Stomach smooth muscle (tissue), 2 donors: Measurements from ENCODE around the gene WFS1.
A peak's percentile ranks its signal among the peaks of the same experiment; 100 is the strongest.

Experiments
- H3K27ac ChIP-seq: one replicate; pipeline ENCODE4 v1.7.0; 2013; ENCODE audit warnings: mild to moderate bottlenecking, low read length, inconsistent platforms
- H3K27me3 ChIP-seq, 2 donors: one replicate each; pipeline ENCODE4 v1.7.0; 2013; ENCODE audit warnings: low read length in 2 of 2; ENCODE audit not compliant: insufficient read depth in 2 of 2, control insufficient read depth in 1 of 2
- H3K36me3 ChIP-seq, 2 donors: one replicate each; pipeline ENCODE4 v1.7.0; 2013; ENCODE audit warnings: low read length in 2 of 2; ENCODE audit not compliant: control insufficient read depth in 2 of 2, insufficient read depth in 2 of 2
- H3K4me1 ChIP-seq: one replicate; pipeline ENCODE4 v1.7.0; 2013; ENCODE audit warnings: low read length; ENCODE audit not compliant: control insufficient read depth, insufficient read depth
- H3K4me3 ChIP-seq, 2 donors: one replicate each; pipeline ENCODE4 v1.7.0; 2013; ENCODE audit warnings: low read length in 2 of 2
- H3K9ac ChIP-seq, 2 donors: one replicate each; pipeline ENCODE4 v1.7.0; 2013; ENCODE audit warnings: low read length in 2 of 2, mild to moderate bottlenecking in 1 of 2
- H3K9me3 ChIP-seq, 2 donors: one replicate each; pipeline ENCODE4 v1.7.0; 2013; ENCODE audit warnings: low read length in 2 of 2; ENCODE audit not compliant: control insufficient read depth in 2 of 2
- donor health status: healthy.
- donor health status: Pancreatic carcinoma.

WFS1 gene

DNA sequence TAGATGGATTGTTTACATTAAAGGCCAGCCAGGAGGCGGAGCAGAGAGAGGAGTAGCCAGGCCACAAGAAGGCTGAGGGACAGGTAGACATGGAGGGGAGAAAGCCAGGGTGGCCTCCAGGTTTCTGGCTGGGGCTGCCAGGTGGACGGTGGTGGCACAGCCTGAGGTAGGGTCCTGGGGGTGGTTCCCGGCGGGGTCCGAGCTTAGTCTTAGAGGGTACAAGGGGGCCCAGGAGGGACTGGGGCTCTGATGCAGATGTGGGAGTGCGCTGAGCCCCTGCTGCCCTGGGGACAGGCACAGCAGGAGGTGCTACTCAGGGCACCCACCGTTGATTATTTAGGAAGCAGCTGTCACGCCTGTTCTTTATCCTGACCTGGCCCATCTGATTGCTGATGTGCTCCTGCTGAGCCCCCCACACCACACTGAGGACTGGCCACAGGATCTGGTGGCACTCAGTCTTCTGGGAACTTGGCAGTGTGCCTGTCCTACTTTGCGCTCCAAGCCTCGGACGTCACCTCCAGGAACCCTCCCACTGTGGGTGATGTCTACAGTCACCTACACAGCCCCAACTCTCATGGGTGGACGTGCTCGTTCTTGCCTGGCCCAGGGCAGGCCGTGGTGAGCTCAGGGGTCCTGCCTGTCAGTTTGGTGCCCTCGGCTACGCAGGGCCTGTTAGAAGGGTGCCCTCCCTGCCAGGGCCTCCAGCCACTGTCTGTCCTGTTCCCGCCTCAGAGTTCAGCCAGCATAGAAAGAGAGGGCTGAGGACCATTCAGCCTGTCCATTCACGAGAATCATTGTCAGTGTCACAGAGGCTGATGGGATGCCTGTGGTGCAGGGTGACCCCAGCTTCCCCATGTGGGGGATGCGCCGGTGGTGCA is 12.0 kb downstream of the WFS1 start:
- H3K4me3 ChIP-seq = peak overlapping the region in 1 of 2 donors; percentile 47
- peaks cover 49% of the 10 kb centered on the region for H3K4me1 ChIP-seq
- no peaks in the 10 kb centered on the region for H3K9me3 ChIP-seq
- peaks cover 15 to 22% of the 10 kb centered on the region in 2 donors for H3K36me3 ChIP-seq
- H3K9ac ChIP-seq = peak overlapping the region; percentile 14 to 69
- H3K27ac ChIP-seq = peak overlapping the region; percentile 92
- H3K27me3 ChIP-seq = no peaks in the 10 kb centered on the region

DNA sequence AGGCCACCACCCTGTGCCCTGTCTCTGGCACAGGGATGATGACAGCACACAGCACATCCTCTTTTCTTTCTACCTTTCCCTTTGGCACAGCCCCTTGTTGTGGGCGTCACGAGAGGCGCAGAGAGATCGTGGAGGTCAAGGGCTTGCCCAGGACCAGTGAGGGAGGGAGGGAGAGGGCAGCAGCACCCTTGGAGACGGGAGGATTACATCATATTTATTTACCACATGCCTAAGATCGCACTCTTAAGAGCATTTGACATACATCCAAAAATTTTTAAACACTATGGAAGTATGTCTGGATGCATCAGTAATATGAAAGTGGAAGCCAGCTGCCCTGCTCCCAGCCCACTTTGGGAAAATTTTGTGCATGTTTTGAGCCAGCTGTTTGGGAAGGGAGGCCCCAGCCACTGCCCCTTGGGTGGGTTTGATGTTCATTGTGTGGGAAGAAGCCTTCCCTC is 12.7 kb downstream of the WFS1 start:
- peak overlapping the region; percentile 14 to 69 for H3K9ac ChIP-seq
- peaks cover 42% of the 10 kb centered on the region for H3K4me1 ChIP-seq
- peak overlapping the region in 1 of 2 donors; percentile 47 for H3K4me3 ChIP-seq
- peak overlapping the region; percentile 92 for H3K27ac ChIP-seq
- peaks cover 22 to 25% of the 10 kb centered on the region in 2 donors for H3K36me3 ChIP-seq
- no peaks in the 10 kb centered on the region for H3K9me3 ChIP-seq
- no peaks in the 10 kb centered on the region for H3K27me3 ChIP-seq

GRCh38 chr4:6283282-6283681 is 13.6 kb downstream of the WFS1 start:
- peaks cover 33% of the 10 kb centered on the region for H3K4me1 ChIP-seq
- no peak overlapping the region for H3K4me3 ChIP-seq
- H3K36me3 ChIP-seq = peaks cover 26 to 27% of the 10 kb centered on the region in 2 donors
- H3K27ac ChIP-seq = peak overlapping the region; percentile 92
- no peaks in the 10 kb centered on the region for H3K9me3 ChIP-seq
- no peaks in the 10 kb centered on the region for H3K27me3 ChIP-seq
- H3K9ac ChIP-seq = no peak overlapping the region

DNA sequence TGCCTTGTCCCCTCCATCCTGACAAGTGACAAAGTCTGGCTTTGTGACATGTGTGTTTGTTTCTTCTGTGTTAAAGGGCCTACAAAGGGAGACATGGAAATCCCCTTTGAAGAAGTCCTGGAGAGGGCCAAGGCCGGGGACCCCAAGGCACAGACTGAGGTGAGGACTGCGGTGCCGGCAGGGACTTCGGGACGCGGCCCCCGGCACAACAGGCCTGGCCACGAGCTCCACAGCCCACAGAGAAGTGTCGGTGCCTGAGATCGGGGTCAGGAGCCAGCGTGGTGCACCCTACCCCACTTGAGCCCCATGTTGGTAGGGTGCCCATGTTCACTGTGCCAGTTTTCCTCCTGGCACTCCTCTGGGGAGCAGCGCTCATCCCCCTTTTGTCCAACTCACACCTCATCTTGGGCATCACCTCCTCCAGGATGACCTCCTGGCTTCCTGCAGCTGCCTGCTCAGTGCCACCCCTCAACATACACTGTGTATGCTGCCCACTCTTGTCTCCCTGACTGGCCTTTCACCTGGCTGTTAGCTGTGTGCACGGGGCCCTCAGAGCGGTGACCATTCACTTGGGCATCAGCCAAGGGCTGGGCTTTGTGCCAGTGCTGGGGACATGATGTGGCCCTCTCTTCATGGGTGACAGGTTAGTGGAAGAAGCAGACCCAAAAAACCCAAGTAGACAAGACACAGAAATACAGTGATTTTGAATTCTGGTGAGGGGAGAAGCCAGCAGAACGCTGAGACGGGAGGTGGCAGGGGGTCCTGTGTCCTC is 17.6 kb downstream of the WFS1 start:
- no peaks in the 10 kb centered on the region for H3K9me3 ChIP-seq
- no peak overlapping the region for H3K4me3 ChIP-seq
- no peaks in the 10 kb centered on the region for H3K27me3 ChIP-seq
- H3K9ac ChIP-seq = no peak overlapping the region
- H3K27ac ChIP-seq = no peak overlapping the region
- peaks cover 45 to 50% of the 10 kb centered on the region in 2 donors for H3K36me3 ChIP-seq
- peaks cover 9% of the 10 kb centered on the region for H3K4me1 ChIP-seq

DNA sequence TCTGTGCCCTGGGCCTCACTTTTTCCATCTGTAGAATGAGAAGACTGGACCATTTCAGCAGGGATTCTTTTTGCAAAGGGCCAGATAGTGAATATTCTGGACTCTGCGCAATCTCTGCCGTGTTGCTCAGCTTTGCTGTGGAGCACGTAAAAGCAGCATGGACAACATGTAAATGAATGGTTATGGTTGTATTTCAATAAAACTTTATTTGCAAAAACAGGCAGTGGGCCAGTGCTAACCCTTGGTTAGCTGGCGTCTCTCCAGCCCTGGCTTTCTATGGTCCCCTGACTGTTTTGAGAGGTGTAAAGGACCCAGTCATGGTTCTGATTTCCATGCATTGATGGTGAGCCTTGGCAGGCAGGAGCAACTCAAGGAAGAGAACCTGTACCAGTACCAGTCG is 18.7 kb downstream of the WFS1 start:
- Histone ChIP-seq H3K9me3 (no peaks in the 10 kb centered on the region), H3K4me1 (no peaks in the 10 kb centered on the region), H3K36me3 (peaks cover 47 to 57% of the 10 kb centered on the region in 2 donors)

GRCh38 chr4:6288871-6289270 is 19.2 kb downstream of the WFS1 start:
- H3K4me1 ChIP-seq = no peaks in the 10 kb centered on the region
- H3K4me3 ChIP-seq = no peak overlapping the region
- H3K9me3 ChIP-seq = no peaks in the 10 kb centered on the region
- peaks cover 49 to 62% of the 10 kb centered on the region in 2 donors for H3K36me3 ChIP-seq
- H3K27ac ChIP-seq = no peak overlapping the region
- no peaks in the 10 kb centered on the region for H3K27me3 ChIP-seq
- H3K9ac ChIP-seq = no peak overlapping the region

More for the DNA sequence above, 18.7 kb downstream of the WFS1 start:
- Histone ChIP-seq H3K27me3 (no peaks in the 10 kb centered on the region), H3K4me3 (no peak overlapping the region), H3K27ac (no peak overlapping the region), H3K9ac (no peak overlapping the region)

DNA sequence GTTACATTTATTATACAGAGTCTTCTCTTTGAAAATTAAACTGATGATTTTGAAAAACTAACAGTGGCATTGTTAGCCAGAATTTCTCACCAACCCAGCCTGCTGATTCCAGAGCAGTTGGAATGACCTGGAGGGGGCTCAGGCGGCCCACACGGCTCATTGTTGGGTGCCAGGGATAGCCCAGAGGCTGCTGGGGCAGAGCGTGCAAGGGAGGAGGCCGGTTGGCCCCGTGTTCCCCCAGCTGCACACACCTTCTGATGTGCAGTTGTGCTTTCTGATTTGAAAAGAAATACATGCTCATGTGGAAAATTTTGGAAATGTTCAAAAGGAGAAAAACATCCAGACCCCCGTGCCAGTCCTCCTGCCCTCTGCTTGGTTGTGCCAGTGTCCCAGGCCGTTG is 20.6 kb downstream of the WFS1 start:
- H3K27me3 ChIP-seq = no peaks in the 10 kb centered on the region
- H3K4me3 ChIP-seq = no peak overlapping the region
- no peak overlapping the region for H3K9ac ChIP-seq
- H3K4me1 ChIP-seq = no peaks in the 10 kb centered on the region
- H3K36me3 ChIP-seq = peaks cover 49 to 68% of the 10 kb centered on the region in 2 donors
- H3K27ac ChIP-seq = no peak overlapping the region
- H3K9me3 ChIP-seq = no peaks in the 10 kb centered on the region

DNA sequence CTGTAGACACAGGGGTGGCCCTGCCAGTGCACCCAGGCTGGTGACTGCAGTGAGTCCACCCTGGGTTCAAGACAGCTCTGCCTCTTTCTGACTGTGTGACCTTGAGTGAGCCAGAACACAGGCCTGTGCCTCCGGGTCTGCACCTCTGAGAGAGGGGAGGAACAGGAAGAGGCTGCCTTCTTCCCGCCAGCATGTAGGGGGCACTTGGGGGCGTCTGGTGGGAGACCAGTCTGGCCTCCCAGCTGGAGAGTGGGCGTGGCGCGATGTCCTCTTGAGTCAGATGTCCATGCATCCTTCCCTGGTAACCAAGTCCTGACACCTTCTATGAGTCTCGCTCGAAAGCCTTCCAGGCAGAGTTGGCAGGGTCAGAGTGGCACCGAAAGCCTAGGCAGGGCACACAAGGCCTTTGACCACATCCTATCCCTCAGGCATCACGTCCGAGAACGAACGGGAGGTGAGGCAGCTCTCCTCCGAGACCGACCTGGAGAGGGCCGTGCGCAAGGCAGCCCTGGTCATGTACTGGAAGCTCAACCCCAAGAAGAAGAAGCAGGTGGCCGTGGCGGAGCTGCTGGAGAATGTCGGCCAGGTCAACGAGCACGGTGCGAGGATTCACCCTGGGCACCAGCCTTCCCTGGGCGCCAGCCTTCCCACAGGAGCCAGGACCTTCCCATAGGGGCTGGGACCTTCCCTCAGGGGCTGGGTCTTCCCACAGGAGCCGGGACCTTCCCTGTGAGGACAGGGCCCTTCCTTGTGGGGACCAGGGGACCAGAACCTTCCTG is 21.3 kb downstream of the WFS1 start:
- Histone ChIP-seq H3K27me3 (no peaks in the 10 kb centered on the region), H3K4me3 (no peak overlapping the region), H3K9me3 (no peaks in the 10 kb centered on the region), H3K9ac (no peak overlapping the region), H3K4me1 (no peaks in the 10 kb centered on the region), H3K27ac (no peak overlapping the region), H3K36me3 (peaks cover 56 to 72% of the 10 kb centered on the region in 2 donors)

DNA sequence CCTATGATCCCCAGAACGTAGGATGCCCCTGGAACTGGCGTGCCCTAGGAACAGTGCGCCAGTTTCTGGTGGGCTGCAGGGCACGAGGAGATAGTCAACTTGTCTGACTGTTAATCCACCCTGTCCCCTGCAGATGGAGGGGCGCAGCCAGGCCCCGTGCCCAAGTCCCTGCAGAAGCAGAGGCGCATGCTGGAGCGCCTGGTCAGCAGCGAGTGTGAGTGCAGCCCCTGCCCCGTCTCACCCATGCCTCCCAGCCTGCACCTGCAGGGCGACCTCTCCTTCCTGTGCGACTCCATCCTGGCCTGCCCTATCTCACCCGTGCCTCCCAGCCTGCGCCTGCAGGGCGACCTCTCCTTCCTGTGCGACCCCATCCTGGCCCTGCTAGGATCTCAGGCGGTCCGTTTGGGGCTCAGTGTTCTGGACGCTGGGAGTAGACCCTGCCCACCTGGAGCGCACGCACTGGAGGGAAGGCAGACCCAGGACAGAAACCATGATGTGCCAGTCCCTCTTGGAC is 22.2 kb downstream of the WFS1 start:
- H3K36me3 ChIP-seq = peaks cover 59 to 79% of the 10 kb centered on the region in 2 donors
- H3K9ac ChIP-seq = no peak overlapping the region
- H3K9me3 ChIP-seq = no peaks in the 10 kb centered on the region
- no peaks in the 10 kb centered on the region for H3K4me1 ChIP-seq
- no peak overlapping the region for H3K27ac ChIP-seq
- no peak overlapping the region for H3K4me3 ChIP-seq
- H3K27me3 ChIP-seq = no peaks in the 10 kb centered on the region
